HFFc6 (cell line): Measurements from ENCODE around the gene MAPK11. TPM values are rescaled to one million over a fixed set of nuclear protein-coding genes. Genes with fewer than 3 reads are reported as not detected.
A peak's percentile ranks its signal among the peaks of the same experiment; 100 is the strongest.

ENCODE experiments used
- DNase-seq: peaks from one replicate; pipeline ENCODE4 v3.0.0-alpha.2; 2018
- H3K27ac Mint-ChIP-seq: 2 replicates; pipeline ENCODE4 v1.8.0; 2020; ENCODE audit warnings: mild to moderate bottlenecking, mixed read lengths
- H3K27me3 Mint-ChIP-seq: 2 replicates; pipeline ENCODE4 v1.8.0; 2021; ENCODE audit warnings: mild to moderate bottlenecking, moderate library complexity, mixed read lengths; ENCODE audit not compliant: insufficient read depth
- H3K36me3 Mint-ChIP-seq: 2 replicates; pipeline ENCODE4 v1.8.0; 2021; ENCODE audit warnings: low read depth, mixed read lengths
- H3K4me1 Mint-ChIP-seq: 2 replicates; pipeline ENCODE4 v1.8.0; 2020; ENCODE audit warnings: low read depth, mixed read lengths
- H3K4me3 Mint-ChIP-seq: 2 replicates; pipeline ENCODE4 v1.8.0; 2020; ENCODE audit warnings: mild to moderate bottlenecking, moderate library complexity, mixed read lengths
- H3K9me3 Mint-ChIP-seq: 2 replicates; pipeline ENCODE4 v1.8.0; 2020; ENCODE audit warnings: mild to moderate bottlenecking, mixed read lengths
- total RNA-seq, 6 experiments: library from RNA; stranded (reverse); fragmentation: NEBNext Ultra II Directional; extraction: Animal tissue kit (Norgen Biotek cat#: 25700); gene quantifications; 2 replicates in 1 of 6; 3 replicates in 5 of 6; pipeline ENCODE4 v1.2.3, GENCODE V29; 2021
- TF ChIP-seq, protein P1 (sequence below): fragments of 200-600 bp; sonication (generic); IDR thresholded peaks from 2 replicates; pipeline ENCODE4 v1.5.0; 2021; ENCODE audit warnings: antibody characterized with exemption, mild to moderate bottlenecking

MAPK11 gene
- total RNA-seq, 6 experiments from 2014 or later = 6.0 to 10.2 (median 7.8) TPM

DNA sequence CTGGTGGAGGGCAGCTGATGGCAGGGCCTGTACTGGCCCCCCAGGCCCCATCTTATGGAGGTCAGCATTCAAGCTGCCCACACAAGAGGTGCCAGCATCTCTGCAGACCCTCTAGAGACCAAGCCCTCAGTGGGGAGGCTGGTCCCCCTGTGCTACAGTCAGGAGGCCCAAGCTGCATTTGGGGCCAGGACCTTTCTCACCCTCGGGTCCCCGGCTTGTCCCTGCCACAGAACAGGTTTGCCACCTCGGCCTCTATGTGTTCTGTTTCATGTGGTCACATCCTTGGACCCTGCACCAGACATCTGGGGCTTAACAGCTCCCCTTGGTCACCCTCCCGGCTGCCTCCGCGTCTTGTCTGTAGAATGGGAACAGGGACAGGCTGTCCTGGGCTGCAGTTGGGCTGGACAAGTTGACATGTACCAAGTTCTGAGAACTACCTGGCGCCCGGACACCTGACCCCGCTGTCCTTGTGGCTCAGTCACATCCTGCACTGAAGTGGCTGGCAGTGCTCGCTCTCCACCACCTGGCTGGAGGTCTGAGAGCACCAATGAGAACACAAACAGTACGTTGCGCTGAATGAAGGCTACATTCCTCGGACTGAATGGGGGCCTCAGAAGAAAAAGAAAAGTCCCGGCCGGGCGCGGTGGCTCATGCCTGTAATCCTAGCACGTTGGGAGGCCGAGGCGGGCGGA is 40.0 kb upstream of the MAPK11 start:
- Mint-ChIP-seq H3K9me3 (no peaks in the 10 kb centered on the region), H3K36me3 (no peaks in the 10 kb centered on the region), H3K4me1 (peaks cover 13% of the 10 kb centered on the region), H3K4me3 (no peak overlapping the region), H3K27me3 (no peaks in the 10 kb centered on the region; the same call in none of the 2 replicates), H3K27ac (no peak overlapping the region)
- TF ChIP-seq, protein P1, sequence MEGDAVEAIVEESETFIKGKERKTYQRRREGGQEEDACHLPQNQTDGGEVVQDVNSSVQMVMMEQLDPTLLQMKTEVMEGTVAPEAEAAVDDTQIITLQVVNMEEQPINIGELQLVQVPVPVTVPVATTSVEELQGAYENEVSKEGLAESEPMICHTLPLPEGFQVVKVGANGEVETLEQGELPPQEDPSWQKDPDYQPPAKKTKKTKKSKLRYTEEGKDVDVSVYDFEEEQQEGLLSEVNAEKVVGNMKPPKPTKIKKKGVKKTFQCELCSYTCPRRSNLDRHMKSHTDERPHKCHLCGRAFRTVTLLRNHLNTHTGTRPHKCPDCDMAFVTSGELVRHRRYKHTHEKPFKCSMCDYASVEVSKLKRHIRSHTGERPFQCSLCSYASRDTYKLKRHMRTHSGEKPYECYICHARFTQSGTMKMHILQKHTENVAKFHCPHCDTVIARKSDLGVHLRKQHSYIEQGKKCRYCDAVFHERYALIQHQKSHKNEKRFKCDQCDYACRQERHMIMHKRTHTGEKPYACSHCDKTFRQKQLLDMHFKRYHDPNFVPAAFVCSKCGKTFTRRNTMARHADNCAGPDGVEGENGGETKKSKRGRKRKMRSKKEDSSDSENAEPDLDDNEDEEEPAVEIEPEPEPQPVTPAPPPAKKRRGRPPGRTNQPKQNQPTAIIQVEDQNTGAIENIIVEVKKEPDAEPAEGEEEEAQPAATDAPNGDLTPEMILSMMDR = no peak
- no peak for DNase-seq

DNA sequence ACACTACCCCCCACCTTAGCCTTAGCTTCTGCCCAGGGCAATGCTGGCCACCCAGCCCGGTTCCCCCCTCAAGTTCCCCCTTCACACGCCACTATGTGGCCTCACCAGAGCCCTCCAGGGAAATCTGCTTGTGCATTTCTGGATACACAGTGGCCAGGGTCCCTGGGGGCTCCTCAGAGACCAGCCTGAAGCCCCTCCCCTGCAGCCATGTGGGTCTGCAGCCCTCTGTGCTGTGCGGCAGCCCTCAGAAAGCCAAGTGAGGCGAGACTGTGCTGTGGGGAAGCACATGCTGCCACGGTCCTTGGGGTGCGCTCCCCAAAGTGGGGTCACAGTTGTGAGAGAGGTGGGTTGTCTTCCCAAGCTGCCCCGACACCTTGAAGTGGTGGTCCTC is 39.4 kb upstream of the MAPK11 start:
- Mint-ChIP-seq H3K36me3 (no peaks in the 10 kb centered on the region), H3K9me3 (no peaks in the 10 kb centered on the region), H3K4me3 (no peak overlapping the region), H3K27me3 (no peaks in the 10 kb centered on the region; the same call in 1 of the 2 replicates), H3K27ac (no peak overlapping the region; the same call in 1 of the 2 replicates), H3K4me1 (peaks cover 19% of the 10 kb centered on the region)
- TF ChIP-seq, protein P1 = no peak
- no peak for DNase-seq

DNA sequence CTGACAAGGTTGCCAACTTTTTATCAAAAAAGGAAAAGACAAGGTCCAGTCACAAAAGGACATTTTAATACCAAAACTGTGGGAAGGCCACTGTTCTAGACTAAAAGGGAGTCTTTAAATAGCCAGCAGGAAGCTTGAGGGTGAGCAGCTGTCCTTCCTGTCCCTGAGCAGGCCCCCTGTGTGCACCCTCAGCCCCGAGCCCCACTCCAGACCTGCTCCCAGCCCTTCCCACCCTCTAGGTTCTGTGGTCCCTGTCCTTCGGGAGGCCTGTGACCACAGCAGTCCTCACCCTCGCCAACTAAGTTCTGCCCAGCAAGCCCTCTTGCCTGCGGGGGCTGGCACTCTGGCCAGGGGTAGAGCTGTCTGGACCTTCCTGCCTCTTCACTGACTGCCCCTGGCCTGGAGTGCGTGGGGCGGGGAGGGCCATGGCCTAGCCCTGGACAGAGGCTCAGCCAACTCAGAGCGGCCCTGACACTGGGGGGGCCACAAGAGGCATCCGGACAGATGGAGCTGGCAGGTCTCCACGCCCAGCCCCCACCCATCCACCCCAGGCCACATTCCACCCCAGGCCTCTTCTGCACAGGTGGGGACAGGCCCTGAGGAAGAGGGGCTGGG is 38.9 kb upstream of the MAPK11 start:
- TF ChIP-seq, protein P1 = no peak
- no peak for DNase-seq
- Mint-ChIP-seq H3K4me3 (peak overlapping the region; percentile 54), H3K27ac (peak overlapping the region; percentile 93), H3K9me3 (no peaks in the 10 kb centered on the region), H3K4me1 (peaks cover 24% of the 10 kb centered on the region), H3K36me3 (no peaks in the 10 kb centered on the region), H3K27me3 (peaks cover 3% of the 10 kb centered on the region)

DNA sequence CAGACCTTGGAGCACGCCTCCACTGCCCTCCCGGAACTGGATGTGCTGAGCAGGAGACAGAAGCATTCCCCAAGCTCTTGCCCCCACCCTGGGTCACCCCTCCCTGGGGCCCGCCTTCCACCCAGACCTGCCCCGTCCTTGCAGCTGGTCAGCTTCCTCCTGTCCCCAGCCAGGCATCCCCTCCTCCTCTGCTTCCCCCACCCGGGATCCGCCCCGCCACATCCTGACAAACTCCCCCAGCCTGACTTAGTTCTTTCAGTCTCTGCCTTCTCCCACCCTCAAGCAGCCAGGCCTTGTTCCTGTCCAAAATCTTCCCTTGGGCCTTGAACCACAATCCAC is 38.4 kb upstream of the MAPK11 start:
- H3K27me3 Mint-ChIP-seq = peaks cover 4% of the 10 kb centered on the region
- peak overlapping the region; percentile 93 for H3K27ac Mint-ChIP-seq

DNA sequence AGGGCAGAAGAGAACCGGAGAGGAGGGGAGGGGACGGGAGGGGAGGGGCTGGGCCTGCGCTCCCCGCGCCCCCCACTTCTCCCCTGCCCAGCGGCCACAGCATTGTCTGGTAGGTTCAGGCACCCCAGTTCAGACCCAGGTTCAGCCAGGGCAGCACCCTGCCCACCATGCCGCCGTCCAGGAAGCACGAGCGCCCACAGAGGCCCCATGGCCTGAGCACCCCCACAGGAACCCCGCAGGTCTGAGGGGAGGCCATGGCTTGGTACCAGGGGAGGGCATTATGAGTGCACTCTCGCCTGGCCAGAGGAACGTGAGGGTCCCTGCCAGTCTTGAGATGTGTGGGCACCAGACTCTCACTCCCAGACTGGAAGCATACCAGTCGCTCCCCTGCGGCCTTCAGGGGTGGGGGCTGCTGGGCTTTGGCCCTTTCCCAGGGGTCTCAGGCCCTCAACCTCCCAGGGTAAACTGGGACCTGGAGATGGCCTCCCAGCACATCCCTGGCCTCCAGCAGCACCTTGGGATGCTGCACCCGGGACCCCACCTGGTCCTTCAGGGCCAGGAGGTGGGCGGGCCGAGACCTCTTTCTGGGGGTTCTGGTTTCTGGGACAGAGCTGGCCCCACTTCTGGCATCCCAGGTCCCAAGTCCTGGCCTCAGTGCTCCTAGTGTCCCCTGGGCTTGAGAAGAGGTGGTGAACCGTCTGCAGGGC is 37.9 kb upstream of the MAPK11 start:
- H3K4me1 Mint-ChIP-seq = peaks cover 34% of the 10 kb centered on the region
- no peaks in the 10 kb centered on the region for H3K36me3 Mint-ChIP-seq
- peak overlapping the region; percentile 54 for H3K4me3 Mint-ChIP-seq
- H3K27me3 Mint-ChIP-seq = peaks cover 4% of the 10 kb centered on the region
- H3K9me3 Mint-ChIP-seq = no peaks in the 10 kb centered on the region
- TF ChIP-seq, protein P1 = no peak
- no peak for DNase-seq
- peak overlapping the region; percentile 93 for H3K27ac Mint-ChIP-seq

More for the DNA sequence above, 38.4 kb upstream of the MAPK11 start:
- TF ChIP-seq, protein P1 = no peak
- Mint-ChIP-seq H3K36me3 (no peaks in the 10 kb centered on the region), H3K4me3 (peak overlapping the region; percentile 54), H3K4me1 (peaks cover 29% of the 10 kb centered on the region), H3K9me3 (no peaks in the 10 kb centered on the region)
- DNase-seq = peak; percentile 69
